Endodermal cell (in vitro differentiated cells): ENCODE data around the gene WASHC3. TPM values are rescaled to one million over a fixed set of nuclear protein-coding genes. Genes with fewer than 3 reads are reported as not detected.

ENCODE experiments used
- DNase-seq: peaks from one replicate; pipeline ENCODE4 v3.0.0-alpha.2; 2017
- H3K27ac ChIP-seq: 2 replicates; pipeline ENCODE4 v1.5.1; 2013; ENCODE audit warnings: mild to moderate bottlenecking, low read depth, low read length, moderate library complexity
- H3K27me3 ChIP-seq: 2 replicates; pipeline ENCODE4 v1.6.1; 2013; ENCODE audit warnings: mild to moderate bottlenecking, low read length, moderate library complexity; ENCODE audit not compliant: insufficient read depth, control insufficient read depth, poor library complexity, severe bottlenecking
- H3K36me3 ChIP-seq: 2 replicates; pipeline ENCODE4 v1.7.0; 2013; ENCODE audit warnings: mild to moderate bottlenecking, low read length, moderate library complexity; ENCODE audit not compliant: control insufficient read depth, insufficient read depth
- H3K4me1 ChIP-seq: one replicate; pipeline ENCODE4 v1.7.0; 2013; ENCODE audit warnings: low read length; ENCODE audit not compliant: control insufficient read depth, insufficient read depth
- H3K4me3 ChIP-seq: 2 replicates; pipeline ENCODE4 v1.5.1; 2013; ENCODE audit warnings: mild to moderate bottlenecking, low read length, moderate library complexity
- H3K9ac ChIP-seq: 2 replicates; pipeline ENCODE4 v1.6.1; 2013; ENCODE audit warnings: mild to moderate bottlenecking, low read length, moderate library complexity; ENCODE audit not compliant: poor library complexity, severe bottlenecking; ENCODE audit errors: extremely low read depth
- H3K9me3 ChIP-seq: 2 replicates; pipeline ENCODE4 v1.6.1; 2013; ENCODE audit warnings: mild to moderate bottlenecking, low read length, moderate library complexity; ENCODE audit not compliant: control insufficient read depth
- H3K27ac Mint-ChIP-seq: 2 replicates; pipeline ENCODE4 v1.8.0; 2020; ENCODE audit warnings: mixed read lengths
- H3K27me3 Mint-ChIP-seq: 2 replicates; pipeline ENCODE4 v1.8.0; 2021; ENCODE audit warnings: mild to moderate bottlenecking, mixed read lengths; ENCODE audit not compliant: insufficient read depth
- H3K36me3 Mint-ChIP-seq: 2 replicates; pipeline ENCODE4 v1.8.0; 2020; ENCODE audit warnings: low read depth, mixed read lengths
- H3K4me1 Mint-ChIP-seq: 2 replicates; pipeline ENCODE4 v1.8.0; 2020; ENCODE audit warnings: mixed read lengths
- H3K4me3 Mint-ChIP-seq: 2 replicates; pipeline ENCODE4 v1.8.0; 2020; ENCODE audit warnings: mild to moderate bottlenecking, moderate library complexity, mixed read lengths
- H3K9me3 Mint-ChIP-seq: 2 replicates; pipeline ENCODE4 v1.8.0; 2020; ENCODE audit warnings: mild to moderate bottlenecking, mixed read lengths
- CTCF ChIP-seq: fragments of 200-600 bp; sonication (generic); conservative IDR thresholded peaks from 2 replicates; pipeline ENCODE4 v1.5.0; 2021; ENCODE audit warnings: antibody characterized with exemption, mild to moderate bottlenecking
- WGBS, 2 experiments: methylation state at CpG; one replicate each; pipeline versions ENCODE4 v1.1.5 to v1.1.7; 2013; ENCODE audit warnings: missing lambda C conversion rate in 2 of 2, mixed read lengths in 1 of 2; ENCODE audit not compliant: insufficient coverage in 1 of 2, insufficient read length in 1 of 2; 5-methylcytosine and 5-hydroxymethylcytosine counted together
- total RNA-seq, 2 donors: library from RNA; stranded (reverse); fragmentation: NEBNext Ultra II Directional in 1 of 2; extraction: Animal tissue kit (Norgen Biotek cat#: 25700) in 1 of 2; gene quantifications; 2 replicates in 1 of 2; 3 replicates in 1 of 2; pipeline ENCODE4 v1.2.1, GENCODE V29; 2021

Gene WASHC3
- total RNA-seq, 2 donors from 2014 or later, result 18.4 to 18.8 TPM

- Histone ChIP-seq H3K4me3 (peak overlapping the region; percentile 33), H3K4me1 (no peaks in the 10 kb centered on the region), H3K27ac (no peak overlapping the region), H3K9ac (no peak overlapping the region), H3K9me3 (peaks cover 49% of the 10 kb centered on the region), H3K27me3 (no peaks in the 10 kb centered on the region), H3K36me3 (peaks cover 99% of the 10 kb centered on the region)
- WGBS, 2 experiments, result 96 to 100% methylated on average over 1 to 3 of the region's 3 CpGs
- no peaks in the 10 kb centered on the region for H3K27me3 Mint-ChIP-seq
- no peak overlapping the region for H3K27ac Mint-ChIP-seq
- DNase-seq, result no peak
- H3K9me3 Mint-ChIP-seq, result peaks cover 32% of the 10 kb centered on the region
- peaks cover 90% of the 10 kb centered on the region for H3K36me3 Mint-ChIP-seq
- H3K4me1 Mint-ChIP-seq, result no peaks in the 10 kb centered on the region
- TF ChIP-seq CTCF, result no peak
- H3K4me3 Mint-ChIP-seq, result no peak overlapping the region
Observed at GRCh38 chr12:102106905-102107304, 45.1 kb upstream of the WASHC3 start.

- no peak overlapping the region for H3K4me3 Mint-ChIP-seq
- H3K27ac Mint-ChIP-seq, result no peak overlapping the region
- Histone ChIP-seq H3K4me1 (no peaks in the 10 kb centered on the region), H3K27ac (no peak overlapping the region), H3K4me3 (no peak overlapping the region), H3K9ac (no peak overlapping the region), H3K36me3 (peaks cover 85% of the 10 kb centered on the region), H3K27me3 (no peaks in the 10 kb centered on the region), H3K9me3 (peaks cover 4% of the 10 kb centered on the region)
- H3K4me1 Mint-ChIP-seq, result peaks cover 7% of the 10 kb centered on the region
- no peak for TF ChIP-seq CTCF
- 92 to 95% methylated on average over 2 to 3 of the region's 3 CpGs for WGBS, 2 experiments
- DNase-seq, result no peak
- peaks cover 37% of the 10 kb centered on the region for H3K36me3 Mint-ChIP-seq
- no peaks in the 10 kb centered on the region for H3K9me3 Mint-ChIP-seq
- no peaks in the 10 kb centered on the region for H3K27me3 Mint-ChIP-seq
Observed at GRCh38 chr12:102096855-102097254, 35.1 kb upstream of the WASHC3 start.

GRCh38 chr12:102095677-102096263 lies 34.0 kb upstream of the WASHC3 start:
- Histone ChIP-seq H3K27ac (no peak overlapping the region), H3K9me3 (peaks cover 14% of the 10 kb centered on the region), H3K36me3 (peaks cover 87% of the 10 kb centered on the region), H3K4me3 (no peak overlapping the region), H3K4me1 (no peaks in the 10 kb centered on the region), H3K9ac (no peak overlapping the region), H3K27me3 (no peaks in the 10 kb centered on the region)
- WGBS, 2 experiments, result 89 to 93% methylated on average over 1 to 2 of the region's 2 CpGs
- H3K27me3 Mint-ChIP-seq, result no peaks in the 10 kb centered on the region
- H3K9me3 Mint-ChIP-seq, result peaks cover 8% of the 10 kb centered on the region
- DNase-seq, result no peak
- peaks cover 7% of the 10 kb centered on the region for H3K4me1 Mint-ChIP-seq
- no peak overlapping the region for H3K4me3 Mint-ChIP-seq
- TF ChIP-seq CTCF, result peak; percentile 63
- H3K36me3 Mint-ChIP-seq, result peaks cover 44% of the 10 kb centered on the region
- H3K27ac Mint-ChIP-seq, result no peak overlapping the region
